Psoas muscle (tissue), 8 donors: ENCODE data around the gene ESRRG. TPM values are rescaled to one million over a fixed set of nuclear protein-coding genes. Genes with fewer than 3 reads are reported as not detected.
"Not testable (repeated sequence)": the region's sequence is repeated elsewhere in the genome, so short reads cannot be mapped to it uniquely, and the experiment has no call there.

Source experiments
- ATAC-seq, 4 donors: fragments of 200-7000 bp; cut with Tn5 transposase; one replicate each; pipeline ENCODE4 v1.9.1; 2020; ENCODE audit warnings: moderate library complexity in 3 of 4, mild to moderate bottlenecking in 2 of 4
- DNase-seq, 2 donors: peaks; one replicate each; pipeline ENCODE4 v3.0.0-alpha.2; 2020
- H3K27ac ChIP-seq: fragments of 200-600 bp; one replicate; pipeline ENCODE4 v1.8.0; 2022
- H3K27me3 ChIP-seq, 3 donors: fragments of 200-600 bp in 1 of 3; one replicate each; pipeline versions ENCODE4 v1.6.1 to v1.8.0; 2013 to 2022; ENCODE audit warnings: low read length in 2 of 3, mild to moderate bottlenecking in 2 of 3, moderate library complexity in 1 of 3; ENCODE audit not compliant: insufficient read depth in 3 of 3
- H3K36me3 ChIP-seq, 2 donors: fragments of 200-600 bp in 1 of 2; one replicate each; pipeline versions ENCODE4 v1.6.1 to v1.8.0; 2013 to 2022; ENCODE audit warnings: low read depth in 1 of 2, mild to moderate bottlenecking in 1 of 2, moderate library complexity in 1 of 2; ENCODE audit not compliant: insufficient read depth in 1 of 2
- H3K4me1 ChIP-seq: fragments of 200-600 bp; one replicate; pipeline ENCODE4 v1.8.0; 2022
- H3K4me3 ChIP-seq: fragments of 200-600 bp; one replicate; pipeline ENCODE4 v1.8.0; 2022; ENCODE audit warnings: mild to moderate bottlenecking
- H3K9me3 ChIP-seq: fragments of 200-600 bp; one replicate; pipeline ENCODE4 v1.8.0; 2022
- whole genome bisulfite sequencing, 3 donors: extraction: QIAGEN DNeasy Blood & Tissue Kit; methylation state at CpG; one replicate each; pipeline versions ENCODE4 v1.1.6 to v1.1.7; 2013; 5-methylcytosine and 5-hydroxymethylcytosine counted together
- intact Hi-C, 2 donors: fragments of 100-400 bp; cut with DNase I; formaldehyde crosslinking; loops; one replicate each; pipeline versions ENCODE4 v1.11.0 to v1.14.2; 2022
- polyA plus RNA-seq, 3 donors: library from polyadenylated mRNA; stranded (reverse); fragments of 200-250 nt; gene quantifications; one replicate each; pipeline ENCODE4 v1.2.3, GENCODE V29; 2013
- total RNA-seq, 4 donors: library from RNA; stranded (reverse); fragmentation: NEBNext Ultra II Directional in 2 of 4; extraction: Animal tissue kit (Norgen Biotek cat#: 25700) in 2 of 4; gene quantifications; one replicate each; pipeline versions ENCODE4 v1.2.1 to v1.2.4, GENCODE V29; 2021 to 2023
- TF ChIP-seq, protein P1 (sequence below): fragments of 200-600 bp; IDR thresholded peaks from one replicate; pipeline ENCODE4 v1.8.0; 2022; ENCODE audit warnings: antibody characterized with exemption
- donor health status: healthy with polysubstance abuse.
- donor health status: DM: no; HTN: no; CAD: no; lungs with moderate emphysema.
- donor health status: Bipolar disorder and iron deficiency.
- donor health status: healthy.
- donor health status: DM: yes; HTN: yes; CAD: no.
- donor health status: DM: no; HTN: no; CAD: no.
- donor health status: DM: no; HTN: no; CAD: no.
- donor health status: DM: yes; HTN: yes; CAD: no.

Gene ESRRG
- total and polyA plus RNA-seq, 7 donors: 2.5 to 34.4 (median 5.3) TPM

DNA sequence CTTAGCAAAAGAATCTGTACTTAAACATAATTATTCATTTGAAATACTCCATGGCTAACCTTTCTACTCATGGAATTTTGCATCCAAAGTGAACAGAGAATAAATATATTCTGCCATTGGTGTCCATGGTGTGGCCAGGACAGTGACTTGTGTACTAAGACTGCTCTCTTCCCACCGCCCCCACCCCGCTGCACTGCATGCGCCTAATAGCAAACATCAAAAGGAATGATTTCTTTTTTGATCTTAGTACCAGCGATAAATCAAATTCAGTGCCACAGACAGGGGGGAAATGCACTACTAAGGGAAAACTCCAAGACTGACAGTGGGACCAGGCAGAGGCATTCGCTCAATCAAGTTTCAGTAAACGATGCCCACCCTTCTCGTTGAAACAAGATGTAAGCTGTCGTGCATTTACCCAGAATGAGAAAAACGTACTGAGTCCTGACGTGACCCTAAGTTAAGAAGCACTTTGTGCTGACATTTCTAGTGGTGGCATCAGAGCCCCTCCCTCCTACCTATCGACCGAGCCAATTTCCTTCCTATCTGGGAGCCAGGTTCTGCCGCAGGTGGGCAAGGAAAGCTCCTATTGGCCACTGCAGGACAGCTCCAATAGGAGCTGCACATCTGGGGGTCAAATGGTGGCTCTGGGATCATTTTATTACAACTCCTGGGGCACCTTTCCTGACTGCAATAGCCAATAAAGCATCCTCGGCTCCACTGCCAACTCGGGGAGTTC, 12.5 kb downstream of the ESRRG start:
- TF ChIP-seq, protein P1, sequence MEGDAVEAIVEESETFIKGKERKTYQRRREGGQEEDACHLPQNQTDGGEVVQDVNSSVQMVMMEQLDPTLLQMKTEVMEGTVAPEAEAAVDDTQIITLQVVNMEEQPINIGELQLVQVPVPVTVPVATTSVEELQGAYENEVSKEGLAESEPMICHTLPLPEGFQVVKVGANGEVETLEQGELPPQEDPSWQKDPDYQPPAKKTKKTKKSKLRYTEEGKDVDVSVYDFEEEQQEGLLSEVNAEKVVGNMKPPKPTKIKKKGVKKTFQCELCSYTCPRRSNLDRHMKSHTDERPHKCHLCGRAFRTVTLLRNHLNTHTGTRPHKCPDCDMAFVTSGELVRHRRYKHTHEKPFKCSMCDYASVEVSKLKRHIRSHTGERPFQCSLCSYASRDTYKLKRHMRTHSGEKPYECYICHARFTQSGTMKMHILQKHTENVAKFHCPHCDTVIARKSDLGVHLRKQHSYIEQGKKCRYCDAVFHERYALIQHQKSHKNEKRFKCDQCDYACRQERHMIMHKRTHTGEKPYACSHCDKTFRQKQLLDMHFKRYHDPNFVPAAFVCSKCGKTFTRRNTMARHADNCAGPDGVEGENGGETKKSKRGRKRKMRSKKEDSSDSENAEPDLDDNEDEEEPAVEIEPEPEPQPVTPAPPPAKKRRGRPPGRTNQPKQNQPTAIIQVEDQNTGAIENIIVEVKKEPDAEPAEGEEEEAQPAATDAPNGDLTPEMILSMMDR: no peak
- no peak for DNase-seq
- Histone ChIP-seq H3K4me1 (no peaks in the 10 kb centered on the region), H3K4me3 (no peak overlapping the region), H3K9me3 (no peaks in the 10 kb centered on the region), H3K27me3 (no peaks in the 10 kb centered on the region), H3K36me3 (no peaks in the 10 kb centered on the region), H3K27ac (no peak overlapping the region)
- ATAC-seq: no peak
- 80 to 82% (median 82%) methylated on average over 15 of the region's 15 CpGs for WGBS, 3 donors
- intact Hi-C loops: no loop called here

DNA sequence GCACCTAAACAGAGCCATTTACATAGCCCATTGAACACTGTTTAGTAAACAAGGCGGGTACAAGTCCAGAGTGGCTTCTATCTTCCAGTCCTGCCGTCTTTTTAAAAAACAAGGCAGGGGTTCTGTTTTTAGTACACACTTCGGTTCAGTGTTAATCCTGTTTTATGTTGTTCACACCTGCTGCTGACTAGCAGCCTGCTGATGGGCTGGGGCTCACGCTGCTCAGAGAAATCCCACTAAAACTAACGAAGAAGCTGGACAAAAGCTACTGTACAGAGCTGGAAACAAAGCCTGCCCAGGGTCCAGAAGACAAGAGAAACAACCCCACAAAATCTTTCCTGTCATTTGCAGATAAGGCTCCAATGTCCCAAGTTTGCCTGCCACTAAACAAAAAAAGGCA, 13.2 kb downstream of the ESRRG start:
- Histone ChIP-seq H3K4me1 (no peaks in the 10 kb centered on the region), H3K27ac (no peak overlapping the region), H3K36me3 (no peaks in the 10 kb centered on the region), H3K9me3 (no peaks in the 10 kb centered on the region), H3K4me3 (no peak overlapping the region), H3K27me3 (no peaks in the 10 kb centered on the region)
- intact Hi-C loops: no loop called here
- ATAC-seq: no peak
- no peak for DNase-seq
- TF ChIP-seq, protein P1: no peak
- WGBS, 3 donors: 39 to 46% (median 45%) methylated on average over 5 of the region's 5 CpGs

DNA sequence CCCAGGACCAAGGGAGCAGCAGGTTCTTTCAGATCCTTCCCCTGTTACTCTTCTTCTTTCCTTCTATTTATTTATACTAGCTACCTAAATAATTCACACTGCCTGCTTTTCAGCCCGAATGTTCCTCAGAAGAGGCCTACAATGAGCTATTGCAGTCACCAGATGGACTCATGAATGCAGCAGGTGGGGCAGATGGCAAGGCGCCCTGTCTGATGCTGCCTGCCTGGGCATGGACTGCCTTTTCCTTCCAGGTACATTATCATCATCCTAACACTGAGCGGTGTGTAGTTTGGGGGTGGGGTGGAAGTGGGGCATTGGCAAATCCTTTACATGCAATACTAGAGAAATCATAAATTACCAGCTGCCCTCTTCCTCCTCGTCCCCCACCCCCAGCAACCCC, 17.6 kb downstream of the ESRRG start:
- DNase-seq: no peak

DNA sequence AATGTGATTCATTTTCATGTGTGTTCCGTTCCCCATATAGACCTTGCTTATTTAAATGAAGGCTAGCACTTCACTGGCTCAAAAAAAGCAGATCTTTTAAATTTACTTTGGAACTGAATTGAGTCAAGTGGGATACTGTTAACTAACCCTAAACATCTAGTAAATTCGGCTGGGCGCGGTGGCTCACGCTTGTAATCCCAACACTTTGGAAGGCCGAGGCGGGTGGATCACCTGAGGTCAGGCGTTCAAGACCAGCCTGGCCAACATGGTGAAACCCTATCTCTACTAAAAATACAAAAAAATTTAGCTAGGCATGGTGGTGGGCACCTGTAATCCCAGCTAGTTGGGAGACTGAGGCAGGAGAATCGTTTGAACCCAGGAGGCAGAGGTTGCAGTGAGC, 19.2 kb downstream of the ESRRG start:
- H3K27ac ChIP-seq, ATAC-seq, DNase-seq, H3K27me3 ChIP-seq, intact Hi-C loops, H3K9me3 ChIP-seq, H3K4me1 ChIP-seq, H3K36me3 ChIP-seq, H3K4me3 ChIP-seq: not testable (repeated sequence)
- WGBS, 3 donors: 90 to 97% (median 93%) methylated on average over 9 of the region's 9 CpGs

More for the DNA sequence above, 17.6 kb downstream of the ESRRG start:
- Histone ChIP-seq H3K4me1 (no peaks in the 10 kb centered on the region), H3K4me3 (no peak overlapping the region), H3K9me3 (no peaks in the 10 kb centered on the region), H3K36me3 (no peaks in the 10 kb centered on the region), H3K27ac (no peak overlapping the region), H3K27me3 (no peaks in the 10 kb centered on the region)
- 76 to 81% (median 78%) methylated on average over 4 of the region's 4 CpGs for WGBS, 3 donors
- intact Hi-C loops: no loop called here
- no peak for ATAC-seq
- TF ChIP-seq, protein P1: no peak

DNA sequence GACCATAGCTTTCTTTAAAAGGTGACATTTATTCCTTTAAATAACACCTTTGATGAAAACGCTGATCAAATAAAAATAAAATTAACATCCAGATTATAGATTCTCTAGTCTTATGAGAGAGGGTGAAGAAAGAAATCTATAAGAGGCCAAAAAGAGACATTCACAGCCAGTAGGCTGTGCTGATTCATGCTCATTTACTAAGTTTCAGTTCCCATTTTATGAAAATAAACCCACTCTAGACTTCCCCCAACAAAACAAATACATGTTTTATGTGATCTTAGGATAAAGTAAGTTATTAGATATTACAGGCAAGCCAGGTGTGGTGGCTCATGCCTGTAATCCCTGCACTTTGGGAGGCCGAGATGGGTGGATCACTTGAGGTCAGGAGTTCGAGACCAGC, 21.1 kb downstream of the ESRRG start:
- Histone ChIP-seq H3K36me3 (no peaks in the 10 kb centered on the region), H3K4me1 (no peaks in the 10 kb centered on the region), H3K9me3 (no peaks in the 10 kb centered on the region), H3K27ac (no peak overlapping the region), H3K27me3 (no peaks in the 10 kb centered on the region), H3K4me3 (no peak overlapping the region)
- TF ChIP-seq, protein P1: no peak
- ATAC-seq (no peak), DNase-seq (no peak)
- WGBS, 3 donors: 89 to 98% (median 91%) methylated on average over 3 of the region's 3 CpGs
- intact Hi-C loops: no loop called here
